MCF 10A (cell line): ENCODE data around the gene ADI1. TPM values are rescaled to one million over a fixed set of nuclear protein-coding genes. Genes with fewer than 3 reads are reported as not detected.

ENCODE experiments used
- BruUV-seq: library from RNA; stranded (reverse); fragments of 400-500 nt; replicated peaks from 2 replicates; lab custom pipeline; 2021; lab: Mats Ljungman, UMichigan
- CTCF ChIA-PET: fragments of 300-600 bp; sonication (Branson Sonifier 250); formaldehyde crosslinking; extraction: SDS; loops from one replicate; lab custom pipeline; 2021; ENCODE audit warnings: antibody characterized with exemption, inconsistent platforms; lab: Yijun Ruan, JAX
- POLR2A ChIA-PET: fragments of 300-600, 350-650 bp; sonication (Branson Sonifier 250); formaldehyde crosslinking; extraction: SDS; loops from one replicate; lab custom pipeline; 2020; ENCODE audit warnings: antibody characterized with exemption, inconsistent platforms; lab: Yijun Ruan, JAX
- DNase-seq: peaks from one replicate; pipeline ENCODE4 v3.0.0-alpha.2; 2018; ENCODE audit not compliant: unreplicated experiment
- H3K27ac Mint-ChIP-seq: one replicate; pipeline ENCODE4 v1.8.0; 2022; ENCODE audit warnings: mild to moderate bottlenecking, low read depth, mixed read lengths; ENCODE audit not compliant: unreplicated experiment
- H3K27me3 Mint-ChIP-seq: one replicate; pipeline ENCODE4 v1.8.0; 2022; ENCODE audit warnings: mixed read lengths; ENCODE audit not compliant: insufficient read depth, unreplicated experiment
- H3K36me3 Mint-ChIP-seq: one replicate; pipeline ENCODE4 v1.8.0; 2022; ENCODE audit warnings: mild to moderate bottlenecking, moderate library complexity, mixed read lengths; ENCODE audit not compliant: insufficient read depth, unreplicated experiment
- H3K4me1 Mint-ChIP-seq: one replicate; pipeline ENCODE4 v1.8.0; 2022; ENCODE audit warnings: mixed read lengths; ENCODE audit not compliant: insufficient read depth, unreplicated experiment
- H3K4me3 Mint-ChIP-seq: one replicate; pipeline ENCODE4 v1.8.0; 2022; ENCODE audit warnings: mild to moderate bottlenecking, moderate library complexity, mixed read lengths; ENCODE audit not compliant: unreplicated experiment
- H3K9me3 Mint-ChIP-seq: one replicate; pipeline ENCODE4 v1.8.0; 2022; ENCODE audit warnings: mixed read lengths; ENCODE audit not compliant: unreplicated experiment
- CTCF ChIP-seq: fragments of 200-600 bp; IDR thresholded peaks from one replicate; pipeline ENCODE4 v1.8.0; 2022; ENCODE audit warnings: antibody characterized with exemption, mild to moderate bottlenecking; ENCODE audit not compliant: unreplicated experiment
- intact Hi-C: fragments of 100-400 bp; cut with micrococcal nuclease; formaldehyde crosslinking; loops from 2 replicates; pipeline ENCODE4 v1.14.1; 2022
- total RNA-seq: library from RNA; stranded (reverse); gene quantifications from 2 replicates; pipeline ENCODE4 v1.2.3, GENCODE V29; 2022

ADI1 gene
- total RNA-seq, 1 experiment from 2014 or later, result 61.9 TPM

- CTCF ChIA-PET, result interaction anchor here (1.7 kb wide), 1 partner anchor 16 kb away, joined by 7 read pairs; no protein-coding TSS in a partner anchor
These were observed 39.7 kb downstream of the ADI1 start for GRCh38 chr2:3479430-3480320.

GRCh38 chr2:3478846-3479385, 40.4 kb downstream of the ADI1 start:
- H3K36me3 Mint-ChIP-seq, result peaks cover 30% of the 10 kb centered on the region
- POLR2A ChIA-PET, result interaction anchor here (0.9 to 3.0 kb wide), 3 partner anchors 8 to 13 kb away, joined by 4 to 14 read pairs (median 5); no protein-coding TSS in a partner anchor
- no peaks in the 10 kb centered on the region for H3K9me3 Mint-ChIP-seq
- intact Hi-C loops, result no loop called here
- no peaks in the 10 kb centered on the region for H3K27me3 Mint-ChIP-seq
- CTCF ChIA-PET, result no interaction called here
- H3K4me1 Mint-ChIP-seq, result no peaks in the 10 kb centered on the region
- TF ChIP-seq CTCF, result no peak
- H3K4me3 Mint-ChIP-seq, result no peak overlapping the region
- no peak for DNase-seq
- H3K27ac Mint-ChIP-seq, result no peak overlapping the region
- BruUV-seq, result no TSS peak

More at GRCh38 chr2:3479430-3480320, 39.7 kb downstream of the ADI1 start:
- no peaks in the 10 kb centered on the region for H3K27me3 Mint-ChIP-seq
- intact Hi-C loops, result no loop called here
- BruUV-seq, result no TSS peak
- no peak for TF ChIP-seq CTCF
- POLR2A ChIA-PET, result interaction anchor here (3.0 kb wide), 1 partner anchor 9 kb away, joined by 14 read pairs; no protein-coding TSS in a partner anchor
- peaks cover 23% of the 10 kb centered on the region for H3K36me3 Mint-ChIP-seq
- DNase-seq, result no peak
- no peak overlapping the region for H3K27ac Mint-ChIP-seq
- H3K4me1 Mint-ChIP-seq, result no peaks in the 10 kb centered on the region
- no peak overlapping the region for H3K4me3 Mint-ChIP-seq
- H3K9me3 Mint-ChIP-seq, result no peaks in the 10 kb centered on the region

GRCh38 chr2:3476985-3477327, 42.4 kb downstream of the ADI1 start:
- Mint-ChIP-seq H3K9me3 (no peaks in the 10 kb centered on the region), H3K36me3 (peaks cover 30% of the 10 kb centered on the region), H3K27ac (no peak overlapping the region), H3K4me1 (peaks cover 3% of the 10 kb centered on the region), H3K4me3 (no peak overlapping the region), H3K27me3 (no peaks in the 10 kb centered on the region)
- no peak for DNase-seq
- ChIA-PET CTCF (interaction anchor here (1.9 kb wide), 1 partner anchor 12 kb away, joined by 6 read pairs; no protein-coding TSS in a partner anchor), POLR2A (interaction anchor here (1.5 kb wide), 1 partner anchor 17 kb away, joined by 5 read pairs; no protein-coding TSS in a partner anchor)
- intact Hi-C loops, result no loop called here
- no TSS peak for BruUV-seq
- TF ChIP-seq CTCF, result no peak
